RPMI7951 (cell line): Measurements from ENCODE around the gene DBH. TPM values are rescaled to one million over a fixed set of nuclear protein-coding genes. Genes with fewer than 3 reads are reported as not detected.
A peak's percentile ranks its signal among the peaks of the same experiment; 100 is the strongest.

Experiments used
- DNase-seq: peaks from one replicate; pipeline ENCODE4 v3.0.0-alpha.2; 2012; ENCODE audit warnings: low read depth
- total RNA-seq: library from RNA; depleted of rRNA; stranded (reverse); fragments of >200 nt; shearing (Covaris generic); gene quantifications from 2 replicates; pipeline ENCODE4 v1.2.3, GENCODE V29; 2014

The DBH gene
- total RNA-seq, 1 experiment from 2014 or later: not detected

GRCh38 chr9:133683586-133684120 lies 47.5 kb downstream of the DBH start:
- no peak for DNase-seq

DNA sequence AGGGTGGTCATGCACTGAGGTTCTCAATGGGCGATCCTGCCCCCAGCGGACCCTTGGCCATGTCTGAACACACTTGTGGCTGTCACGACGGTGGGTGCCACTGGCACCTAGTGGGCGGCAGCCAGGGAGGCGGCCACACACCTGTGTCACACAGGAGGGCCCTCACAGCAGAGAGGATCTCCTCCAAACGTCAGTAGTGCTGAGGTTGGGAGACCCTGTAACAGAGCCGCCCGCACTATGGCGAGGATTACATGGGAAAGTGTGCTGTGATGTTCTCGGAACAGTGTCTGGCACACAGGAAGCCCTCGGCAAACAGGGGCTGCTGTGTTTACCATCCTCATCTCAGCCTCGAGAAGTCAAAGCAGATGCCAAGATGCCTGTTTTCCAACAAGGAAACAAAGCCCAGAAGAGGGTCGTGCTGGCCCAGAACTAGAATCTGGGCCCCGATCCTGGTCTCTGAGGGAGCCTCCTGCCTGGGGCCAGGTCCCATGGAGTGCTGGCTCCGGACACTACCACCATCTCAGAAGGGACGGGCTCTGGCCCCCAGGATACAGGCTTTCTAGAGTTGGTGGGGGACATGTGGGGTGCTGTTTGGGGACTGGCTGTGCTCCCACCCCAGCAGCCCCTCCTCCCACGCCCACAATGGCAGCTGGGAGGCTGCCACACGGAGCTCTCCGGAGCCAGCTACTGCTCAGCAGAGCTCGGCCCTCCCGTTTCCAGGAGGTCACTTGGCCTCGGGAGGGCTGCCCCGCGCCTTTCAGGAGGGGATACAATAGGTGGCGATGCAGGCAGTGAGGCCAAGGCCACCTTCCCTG lies 48.2 kb downstream of the DBH start:
- DNase-seq: no peak

DNA sequence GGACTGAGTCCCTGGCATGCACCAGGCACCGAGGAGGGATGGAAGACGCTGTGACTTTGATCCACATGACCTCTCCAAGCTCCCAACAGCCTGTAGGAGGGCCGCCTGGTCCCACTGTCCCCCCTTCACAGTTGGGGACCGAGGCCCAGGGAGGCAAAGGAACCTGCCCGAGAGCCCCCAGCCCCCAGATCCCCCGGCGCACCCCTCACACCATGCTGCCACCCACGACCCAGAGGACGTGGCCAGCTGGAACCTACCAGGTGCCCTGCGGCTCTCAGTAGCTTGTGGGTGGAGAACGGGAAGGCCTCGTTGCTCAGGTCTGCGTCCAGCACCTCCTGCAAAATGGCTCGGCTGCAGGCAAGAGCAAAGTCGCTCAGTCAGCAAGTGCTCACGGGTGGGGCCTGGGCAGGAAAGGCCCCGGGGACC lies 48.8 kb downstream of the DBH start:
- DNase-seq: no peak

DNA sequence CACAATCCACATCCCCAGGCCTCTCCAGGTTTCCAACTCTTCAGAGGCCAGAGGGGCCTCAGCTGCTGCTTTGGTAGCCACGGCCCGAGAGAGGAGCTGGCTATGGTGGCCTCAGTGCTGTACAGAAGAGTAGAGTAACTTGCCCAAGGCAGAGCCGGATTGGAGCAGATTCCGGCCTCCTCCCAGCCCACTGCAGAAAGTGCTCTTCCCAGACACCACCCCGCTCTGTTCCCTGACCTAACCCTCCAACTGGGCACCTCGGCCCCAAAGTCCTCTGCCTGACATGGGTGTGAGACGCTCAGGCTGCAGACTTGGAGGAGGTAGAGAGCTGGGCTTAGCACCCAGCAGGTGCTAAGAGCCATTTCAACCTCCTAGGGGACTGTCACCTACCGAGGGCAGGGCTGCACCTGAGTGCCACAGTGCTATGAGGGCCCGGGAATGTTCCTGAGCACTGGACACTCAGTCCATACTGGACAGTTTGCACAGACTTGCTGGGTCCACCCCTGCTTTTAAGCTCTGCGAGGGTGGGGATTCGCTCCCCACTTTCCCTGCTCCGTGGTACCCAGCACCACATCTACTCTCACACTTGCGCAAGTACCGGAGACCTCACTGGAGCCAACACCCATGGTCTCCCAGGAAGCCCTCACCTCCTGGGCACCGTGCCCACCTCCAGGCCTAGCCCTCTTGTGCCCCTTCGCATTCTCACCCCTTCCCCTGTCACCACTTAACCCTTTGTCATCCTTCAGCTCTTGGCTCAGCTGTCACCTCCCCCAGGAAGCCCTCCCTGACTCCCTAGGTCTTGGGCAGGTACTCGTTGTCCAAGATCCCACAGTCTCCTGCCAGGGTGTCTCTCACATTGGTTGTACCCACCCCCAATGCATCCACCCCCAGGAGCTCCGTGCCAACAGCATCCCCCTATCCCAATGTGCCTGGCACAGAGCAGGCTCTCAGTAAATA lies 49.8 kb downstream of the DBH start:
- DNase-seq: no peak

DNA sequence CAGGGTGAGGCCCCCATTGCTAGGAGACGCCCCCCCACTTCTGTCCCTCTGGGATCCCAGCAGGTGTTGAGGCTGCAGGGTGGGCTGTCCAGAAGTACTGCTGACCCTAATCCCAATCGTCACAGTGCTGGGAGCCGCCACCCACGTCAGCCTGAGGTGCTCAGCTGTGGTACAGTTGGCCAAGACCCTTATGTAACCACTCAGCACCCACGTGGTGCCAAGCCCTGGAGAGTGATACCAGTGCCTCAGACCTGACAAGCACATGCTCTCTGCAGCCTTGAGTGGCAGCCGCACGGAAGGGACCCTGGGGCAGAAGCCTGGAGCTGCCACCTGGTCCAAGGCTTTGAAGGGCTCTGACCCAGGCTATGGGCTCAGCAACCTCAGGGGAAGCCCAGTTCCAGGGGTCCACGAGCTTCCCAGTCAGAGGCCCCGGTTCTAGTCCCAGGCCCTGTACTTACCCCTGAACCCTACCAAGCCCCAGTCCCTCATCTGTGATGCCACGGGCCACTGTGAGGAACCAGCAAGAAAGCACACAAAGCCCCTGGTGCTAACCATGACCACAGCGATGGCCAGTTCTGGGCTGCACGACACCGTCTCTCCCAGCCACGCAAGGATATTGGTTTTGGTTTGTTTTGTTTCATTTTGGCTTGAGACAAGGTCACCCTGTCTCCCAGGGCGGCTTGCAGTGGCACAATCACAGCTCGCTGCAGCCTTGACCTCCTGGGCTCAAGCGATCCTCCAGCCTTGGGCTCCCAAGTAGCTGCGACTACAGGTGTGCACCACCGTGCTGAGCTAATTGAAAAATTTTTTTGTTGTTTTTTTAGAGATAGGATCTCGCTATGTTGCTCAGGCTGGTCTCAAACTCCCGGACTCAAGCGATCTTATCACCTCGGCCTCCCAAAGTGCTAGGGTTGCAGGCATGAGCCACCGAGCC lies 50.7 kb downstream of the DBH start:
- DNase-seq: no peak

DNA sequence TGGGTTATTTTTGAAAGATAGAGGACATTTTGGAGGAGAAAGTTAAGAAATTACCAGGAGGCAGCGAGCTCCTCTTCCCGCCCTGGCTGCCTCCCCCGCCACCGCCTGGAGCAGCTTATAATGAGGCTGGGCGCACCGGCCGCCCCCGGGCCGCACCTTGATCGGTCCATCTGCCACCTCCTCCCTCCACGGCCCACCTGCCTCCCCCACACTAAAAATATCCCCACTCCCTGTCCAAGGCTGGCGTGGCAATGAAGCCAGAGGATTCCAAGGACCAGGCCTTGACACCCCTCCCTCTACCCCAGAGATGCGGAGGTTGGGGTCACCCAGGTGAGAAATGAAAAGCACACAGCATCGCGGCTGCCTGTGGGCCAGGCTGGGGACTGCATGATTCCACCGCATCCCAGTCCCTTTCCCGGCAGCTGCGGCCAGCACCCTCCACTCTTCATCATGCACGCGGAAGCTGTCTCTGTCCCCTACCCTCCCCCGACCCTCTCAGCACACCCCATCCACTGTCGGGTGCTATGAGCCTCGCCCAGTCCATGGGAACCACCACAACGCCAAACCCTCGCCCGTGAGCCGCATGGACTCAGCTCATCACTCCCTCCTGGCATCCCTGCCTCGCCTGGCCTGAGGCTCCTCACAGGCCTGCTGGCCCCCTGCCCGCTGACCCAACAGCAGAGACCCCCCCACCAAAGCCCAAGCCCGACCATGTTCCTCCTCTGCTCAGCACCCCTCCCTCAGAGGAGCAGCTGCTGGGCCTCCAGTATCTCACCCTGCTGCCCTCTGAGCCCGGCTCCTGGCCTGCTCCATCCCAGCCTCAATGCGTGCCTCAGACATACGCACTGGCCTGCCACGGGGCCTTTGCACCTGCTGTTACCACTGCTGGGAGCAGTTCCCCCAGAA lies 51.9 kb downstream of the DBH start:
- no peak for DNase-seq

- no peak for DNase-seq
Observed at GRCh38 chr9:133689151-133689763, 53.1 kb downstream of the DBH start.

DNA sequence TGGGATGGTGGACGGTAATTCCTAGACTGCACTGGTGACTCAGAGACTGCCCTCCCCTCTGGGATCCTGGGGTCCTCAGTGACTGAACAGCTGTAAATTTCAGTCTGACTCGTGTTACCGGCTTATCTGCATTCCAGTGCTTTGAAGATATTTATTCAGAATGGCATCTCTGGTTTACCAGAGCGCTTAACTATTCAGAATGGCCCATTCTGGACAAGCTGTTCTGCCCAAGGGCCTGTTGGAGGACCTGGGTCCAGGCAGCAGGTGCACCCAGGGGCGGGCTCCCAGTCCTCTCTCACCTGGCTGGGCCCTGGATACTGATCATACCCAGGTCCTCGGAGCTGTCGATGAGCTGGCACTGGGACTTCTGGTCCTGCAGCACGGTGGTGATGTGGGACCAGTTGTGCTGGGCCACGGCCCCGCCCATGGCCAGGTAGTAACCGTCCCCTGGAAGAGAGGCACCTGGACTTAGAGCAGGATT lies 54.0 kb downstream of the DBH start:
- DNase-seq: no peak

- DNase-seq: no peak
Observed at GRCh38 chr9:133691191-133691590, 55.0 kb downstream of the DBH start.

DNA sequence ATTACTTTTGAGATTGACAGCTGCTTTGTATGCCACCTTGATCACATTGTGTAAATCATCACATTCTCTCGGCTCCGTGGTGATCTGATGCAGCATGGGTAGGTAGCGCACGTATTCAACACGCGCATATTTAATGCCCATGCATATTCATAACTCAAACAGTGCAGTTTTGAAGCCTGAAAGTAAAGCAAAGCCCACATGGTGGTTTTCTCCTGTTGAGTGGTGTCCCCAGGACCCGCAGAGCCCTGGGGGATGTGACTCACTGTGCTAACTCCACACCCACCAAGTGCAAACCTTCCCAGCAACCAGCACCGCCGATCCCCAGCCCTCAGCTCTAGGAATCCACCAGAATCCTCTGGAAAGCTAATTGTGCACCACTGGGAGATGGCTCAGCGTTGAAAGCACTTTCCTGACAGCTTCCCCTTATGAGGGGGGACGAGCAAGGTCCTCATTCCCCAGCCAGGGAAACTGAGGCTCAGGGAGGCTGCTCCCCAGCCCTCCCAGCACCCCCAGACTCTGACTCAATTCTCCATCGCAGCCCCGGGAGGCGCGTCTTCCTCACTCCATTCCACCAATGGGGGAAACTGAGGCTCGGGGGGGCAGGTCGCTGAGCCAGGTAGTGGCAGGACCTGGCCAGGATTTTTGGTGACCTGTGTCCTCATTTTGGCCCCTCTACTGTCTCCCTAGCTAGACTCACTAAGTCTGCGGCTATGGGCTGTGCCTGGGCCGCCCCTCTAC lies 55.6 kb downstream of the DBH start:
- DNase-seq: peak; percentile 82

GRCh38 chr9:133692364-133692985 lies 56.3 kb downstream of the DBH start:
- no peak for DNase-seq

GRCh38 chr9:133693116-133693515 lies 57.0 kb downstream of the DBH start:
- DNase-seq: no peak

- no peak for DNase-seq
Observed at GRCh38 chr9:133693703-133694529, 57.8 kb downstream of the DBH start.

DNA sequence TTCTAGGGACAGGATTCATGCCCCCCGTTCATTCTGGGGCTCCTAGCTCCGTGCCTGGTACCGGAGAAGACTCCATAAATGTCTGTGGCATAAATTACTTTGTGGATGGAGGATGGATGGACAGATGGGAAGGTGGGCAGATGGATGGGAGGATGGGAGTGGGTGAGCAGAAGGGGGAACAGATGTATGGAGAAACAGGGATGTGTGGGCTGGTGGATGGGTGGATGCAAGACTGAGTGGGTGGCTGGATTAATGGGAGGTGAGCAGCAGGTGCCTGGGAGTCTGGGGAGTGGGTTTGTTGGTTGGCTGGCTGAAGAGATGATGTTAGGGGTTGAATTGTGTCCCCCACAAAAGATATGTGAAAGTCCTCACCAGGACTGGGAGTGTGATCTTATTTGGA lies 58.5 kb downstream of the DBH start:
- no peak for DNase-seq

- no peak for DNase-seq
Observed at GRCh38 chr9:133696071-133696472, 59.9 kb downstream of the DBH start.

DNA sequence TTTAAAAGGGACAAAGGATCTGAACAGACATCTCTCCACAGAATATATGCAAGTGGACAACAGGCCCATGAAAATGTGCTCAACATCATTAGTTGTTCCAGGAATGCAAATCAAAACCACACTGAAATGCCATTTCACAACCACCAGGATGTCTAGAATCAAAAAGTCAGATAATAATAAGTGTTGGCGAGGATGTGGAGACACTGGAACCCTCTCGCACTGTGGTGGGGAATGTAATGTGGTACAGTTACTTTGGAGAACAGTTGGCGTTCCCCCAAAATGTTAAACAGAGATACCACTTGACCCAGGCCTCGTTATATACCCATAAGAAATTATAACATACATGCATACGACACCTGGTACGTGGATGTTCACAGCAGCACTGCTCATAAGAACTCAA lies 63.4 kb downstream of the DBH start:
- no peak for DNase-seq

GRCh38 chr9:133700819-133701320 lies 64.7 kb downstream of the DBH start:
- DNase-seq: peak; percentile 45
